DND-41 (cell line): ENCODE data around the gene KCNIP1.

Source experiments
- ATAC-seq: fragments of 200-7000 bp; cut with Tn5 transposase; 3 replicates; pipeline ENCODE4 v1.9.1; 2021; ENCODE audit warnings: low read depth; ENCODE audit not compliant: insufficient read depth
- DNase-seq: peaks from one replicate; pipeline ENCODE4 v3.0.0-alpha.2; 2020
- H2AFZ ChIP-seq: 2 replicates; pipeline ENCODE4 v1.6.0; 2012; ENCODE audit warnings: low read depth, low read length
- H3K27ac ChIP-seq: 2 replicates; pipeline ENCODE4 v1.5.1; 2012; ENCODE audit warnings: low read length, inconsistent platforms
- H3K27me3 ChIP-seq: fragments of 200-600 bp; sonication (generic); 2 replicates; pipeline ENCODE4 v1.6.0; 2012; ENCODE audit warnings: low read length, mild to moderate bottlenecking, inconsistent platforms; ENCODE audit not compliant: insufficient read depth, poor library complexity
- H3K36me3 ChIP-seq: 2 replicates; pipeline ENCODE4 v1.5.1; 2012; ENCODE audit warnings: low read length, inconsistent platforms; ENCODE audit not compliant: insufficient read depth
- H3K4me1 ChIP-seq: 2 replicates; pipeline ENCODE4 v1.5.1; 2012; ENCODE audit warnings: mild to moderate bottlenecking, low read length; ENCODE audit not compliant: insufficient read depth
- H3K4me2 ChIP-seq: 2 replicates; pipeline ENCODE4 v1.6.0; 2012; ENCODE audit warnings: mild to moderate bottlenecking, moderate library complexity, low read length, inconsistent platforms; ENCODE audit not compliant: insufficient read depth
- H3K4me3 ChIP-seq, 2 experiments: fragments of 200-600 bp in 1 of 2; shearing (Covaris generic) in 1 of 2; 2 replicates each; pipeline ENCODE4 v1.5.1; 2012 to 2016; ENCODE audit warnings: inconsistent platforms in 2 of 2, low read length in 2 of 2, mild to moderate bottlenecking in 2 of 2, low read depth in 1 of 2, moderate library complexity in 1 of 2
- H3K79me2 ChIP-seq: 2 replicates; pipeline ENCODE4 v1.6.0; 2012; ENCODE audit warnings: low read length, inconsistent platforms; ENCODE audit not compliant: insufficient read depth
- H3K9ac ChIP-seq: 2 replicates; pipeline ENCODE4 v1.6.0; 2012; ENCODE audit warnings: low read depth, mild to moderate bottlenecking, inconsistent platforms, low read length, moderate library complexity
- H3K9me3 ChIP-seq: 2 replicates; pipeline ENCODE4 v1.5.1; 2012; ENCODE audit warnings: low read length, moderate library complexity, mild to moderate bottlenecking, inconsistent platforms; ENCODE audit not compliant: insufficient read depth, severe bottlenecking
- H4K20me1 ChIP-seq: 2 replicates; pipeline ENCODE4 v1.6.0; 2012; ENCODE audit warnings: low read length; ENCODE audit not compliant: insufficient read depth
- EZH2 ChIP-seq: IDR thresholded peaks from 3 replicates; pipeline ENCODE4 v1.6.1; 2012; ENCODE audit warnings: borderline replicate concordance, low read depth, mild to moderate bottlenecking, moderate library complexity, low read length, inconsistent platforms; ENCODE audit not compliant: severe bottlenecking
- TF ChIP-seq, protein P1 (sequence below): IDR thresholded peaks from 2 replicates; pipeline ENCODE4 v1.5.1; 2012; ENCODE audit warnings: borderline replicate concordance, low read length, moderate library complexity, mild to moderate bottlenecking; ENCODE audit not compliant: poor library complexity, severe bottlenecking; ENCODE audit errors: extremely low read depth

Gene KCNIP1

DNA sequence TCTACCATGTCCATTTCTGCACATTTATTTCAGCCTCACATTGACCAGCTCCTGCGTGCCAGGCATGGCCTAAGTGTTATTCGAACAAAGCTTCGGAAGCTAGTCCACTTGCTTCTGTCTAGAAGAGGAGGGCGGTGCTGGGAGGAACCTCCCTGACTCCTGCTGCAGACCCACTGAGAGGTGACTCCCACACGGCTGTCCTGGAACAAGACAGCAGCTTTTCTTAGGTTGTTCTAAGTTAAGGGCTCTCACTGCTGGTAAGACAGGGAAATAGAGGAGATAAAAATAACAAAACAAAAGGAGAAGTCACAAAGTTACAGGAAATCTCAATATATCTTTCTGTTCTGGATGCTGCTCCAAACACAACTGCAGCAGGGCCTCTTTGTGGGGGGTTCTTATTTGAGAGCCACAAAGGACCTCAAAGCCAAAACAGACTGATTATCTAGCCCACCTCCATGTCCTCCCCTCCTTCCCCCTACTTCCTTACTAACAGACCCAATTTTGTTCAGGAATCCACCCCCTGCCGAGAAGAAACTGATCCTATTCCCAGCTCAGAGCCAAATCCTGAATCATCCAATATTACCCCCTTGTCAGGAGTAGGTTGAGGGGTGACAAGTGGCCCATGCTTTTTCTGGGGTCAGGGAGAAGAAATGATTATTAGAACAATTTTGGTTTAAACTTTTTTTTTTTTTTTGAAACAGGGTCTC is 28.4 kb upstream of the KCNIP1 start:
- no peak for TF ChIP-seq EZH2
- TF ChIP-seq, protein P1, sequence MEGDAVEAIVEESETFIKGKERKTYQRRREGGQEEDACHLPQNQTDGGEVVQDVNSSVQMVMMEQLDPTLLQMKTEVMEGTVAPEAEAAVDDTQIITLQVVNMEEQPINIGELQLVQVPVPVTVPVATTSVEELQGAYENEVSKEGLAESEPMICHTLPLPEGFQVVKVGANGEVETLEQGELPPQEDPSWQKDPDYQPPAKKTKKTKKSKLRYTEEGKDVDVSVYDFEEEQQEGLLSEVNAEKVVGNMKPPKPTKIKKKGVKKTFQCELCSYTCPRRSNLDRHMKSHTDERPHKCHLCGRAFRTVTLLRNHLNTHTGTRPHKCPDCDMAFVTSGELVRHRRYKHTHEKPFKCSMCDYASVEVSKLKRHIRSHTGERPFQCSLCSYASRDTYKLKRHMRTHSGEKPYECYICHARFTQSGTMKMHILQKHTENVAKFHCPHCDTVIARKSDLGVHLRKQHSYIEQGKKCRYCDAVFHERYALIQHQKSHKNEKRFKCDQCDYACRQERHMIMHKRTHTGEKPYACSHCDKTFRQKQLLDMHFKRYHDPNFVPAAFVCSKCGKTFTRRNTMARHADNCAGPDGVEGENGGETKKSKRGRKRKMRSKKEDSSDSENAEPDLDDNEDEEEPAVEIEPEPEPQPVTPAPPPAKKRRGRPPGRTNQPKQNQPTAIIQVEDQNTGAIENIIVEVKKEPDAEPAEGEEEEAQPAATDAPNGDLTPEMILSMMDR = no peak
- ATAC-seq = no peak

DNA sequence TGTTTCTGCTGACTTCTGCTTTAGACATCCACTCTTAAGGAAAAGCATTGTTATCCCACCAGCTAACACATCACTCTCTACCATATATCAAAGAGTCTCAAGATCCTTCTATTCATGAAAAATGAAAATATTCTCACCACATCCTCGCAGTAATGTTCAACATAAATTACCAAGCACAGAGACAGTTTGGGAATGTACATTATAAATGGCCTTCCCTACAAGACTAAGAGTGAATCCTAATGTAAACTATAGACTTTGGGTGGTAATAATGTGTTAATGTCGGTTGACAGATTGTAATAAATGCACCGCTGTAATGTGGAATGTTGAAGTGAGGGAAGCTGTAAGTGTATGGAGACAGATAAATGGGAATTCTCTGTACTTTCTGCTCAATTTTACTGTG is 27.1 kb upstream of the KCNIP1 start:
- Histone ChIP-seq H3K36me3 (no peaks in the 10 kb centered on the region), H3K4me1 (no peaks in the 10 kb centered on the region), H2AFZ (no peak overlapping the region), H3K9ac (no peak overlapping the region), H4K20me1 (no peaks in the 10 kb centered on the region), H3K9me3 (no peaks in the 10 kb centered on the region), H3K79me2 (no peaks in the 10 kb centered on the region), H3K4me2 (no peak overlapping the region), H3K27me3 (peaks cover 19% of the 10 kb centered on the region), H3K27ac (no peak overlapping the region), H3K4me3 (no peak overlapping the region)
- no peak for DNase-seq
- no peak for TF ChIP-seq EZH2
- TF ChIP-seq, protein P1 = no peak
- no peak for ATAC-seq

More for the DNA sequence above, 28.4 kb upstream of the KCNIP1 start:
- Histone ChIP-seq H3K36me3 (no peaks in the 10 kb centered on the region), H3K4me2 (no peak overlapping the region), H4K20me1 (no peaks in the 10 kb centered on the region), H3K9me3 (no peaks in the 10 kb centered on the region), H3K9ac (no peak overlapping the region), H2AFZ (no peak overlapping the region), H3K79me2 (no peaks in the 10 kb centered on the region), H3K27me3 (peaks cover 16% of the 10 kb centered on the region), H3K4me1 (no peaks in the 10 kb centered on the region), H3K27ac (no peak overlapping the region), H3K4me3 (no peak overlapping the region)
- no peak for DNase-seq

DNA sequence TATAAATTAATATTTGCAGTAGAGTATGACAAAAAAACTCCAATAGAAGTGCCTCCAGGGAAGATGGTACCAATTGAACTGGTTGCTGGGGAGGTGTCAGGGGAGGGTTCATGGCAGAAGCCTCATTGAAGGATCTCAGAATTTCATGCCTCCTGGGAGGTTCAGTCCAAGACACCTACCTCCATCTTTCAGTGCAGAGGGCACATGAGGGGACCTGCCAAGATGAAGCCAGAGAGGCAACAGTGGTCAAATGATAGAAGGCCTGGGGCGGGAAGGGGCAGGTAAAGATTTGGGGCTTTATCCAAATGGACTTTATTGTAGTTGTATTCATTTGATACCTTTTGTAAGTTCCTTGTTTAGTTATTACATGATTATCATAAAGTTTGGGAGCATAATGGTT is 25.9 kb upstream of the KCNIP1 start:
- DNase-seq (no peak), ATAC-seq (no peak)
- Histone ChIP-seq H2AFZ (no peak overlapping the region), H3K36me3 (no peaks in the 10 kb centered on the region), H3K27ac (no peak overlapping the region), H3K9ac (no peak overlapping the region), H3K79me2 (no peaks in the 10 kb centered on the region), H3K4me1 (no peaks in the 10 kb centered on the region), H3K4me2 (no peak overlapping the region), H3K4me3 (no peak overlapping the region), H3K27me3 (peaks cover 23% of the 10 kb centered on the region), H3K9me3 (no peaks in the 10 kb centered on the region), H4K20me1 (no peaks in the 10 kb centered on the region)
- TF ChIP-seq, protein P1 = no peak
- no peak for TF ChIP-seq EZH2

DNA sequence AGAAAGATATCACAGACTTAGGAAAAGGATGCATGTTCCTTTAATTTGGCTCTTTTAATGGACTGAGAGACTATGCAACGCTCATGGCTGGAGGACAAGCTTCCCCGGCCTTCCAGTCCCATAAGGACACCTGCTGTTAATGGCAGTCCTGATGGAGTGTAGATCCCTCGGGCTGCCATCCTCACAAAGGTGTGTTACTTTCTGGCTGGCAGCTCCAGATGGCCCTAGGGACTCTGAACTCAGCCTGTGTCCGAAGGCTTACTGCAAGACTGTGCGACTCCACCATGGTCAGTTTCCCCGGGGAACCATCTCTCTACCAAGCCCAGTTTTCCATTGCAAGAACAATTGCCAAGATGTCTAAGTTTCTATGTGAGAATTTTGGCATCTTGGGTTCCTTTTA is 25.5 kb upstream of the KCNIP1 start:
- DNase-seq (no peak), ATAC-seq (no peak)
- H3K36me3 ChIP-seq = no peaks in the 10 kb centered on the region
- H3K4me3 ChIP-seq = no peak overlapping the region
- H3K4me2 ChIP-seq = no peak overlapping the region
- H3K9ac ChIP-seq = no peak overlapping the region
- TF ChIP-seq, protein P1 = no peak
- no peak for TF ChIP-seq EZH2
- H3K27ac ChIP-seq = no peak overlapping the region
- H2AFZ ChIP-seq = no peak overlapping the region
- no peaks in the 10 kb centered on the region for H3K9me3 ChIP-seq
- H3K4me1 ChIP-seq = no peaks in the 10 kb centered on the region
- H3K27me3 ChIP-seq = peaks cover 23% of the 10 kb centered on the region
- no peaks in the 10 kb centered on the region for H3K79me2 ChIP-seq
- H4K20me1 ChIP-seq = no peaks in the 10 kb centered on the region
